ENCODE data around the gene TMEM247.

TMEM247 gene

GRCh38 chr2:46514738-46515137 is 35.4 kb downstream of the TMEM247 start:
- Histone ChIP-seq H3K18ac (ENCODE audit: low read depth in 1 of 2, low read length in 2 of 2) (no peak overlapping the region), H2AFZ (ENCODE audit: low read depth, low read length) (no peak overlapping the region), H3K9ac (ENCODE audit: low read length) (no peak overlapping the region), H4K8ac (ENCODE audit: low read length) (no peak overlapping the region), H3K14ac (ENCODE audit: low read length in 2 of 2) (no peak overlapping the region), H3K27ac (ENCODE audit: low read length, poor library complexity, severe bottlenecking) (no peak overlapping the region), H2BK5ac (ENCODE audit: low read depth, low read length, poor library complexity, severe bottlenecking) (no peak overlapping the region), H3K4me3 (ENCODE audit: insufficient read depth in 1 of 2, low read depth in 1 of 2, low read length in 2 of 2) (no peak overlapping the region), H3K9me3 (ENCODE audit: control insufficient read depth, low read length) (peaks cover 39% of the 10 kb centered on the region), H3K79me1 (replicated peaks; ENCODE audit: low read length, poor library complexity, severe bottlenecking) (no peaks in the 10 kb centered on the region), H3K23ac (ENCODE audit: low read length in 2 of 2) (no peak overlapping the region), H2BK15ac (ENCODE audit: low read depth, poor library complexity, severe bottlenecking) (no peak overlapping the region), H3K4me1 (ENCODE audit: control insufficient read depth, insufficient read depth, low read depth, low read length) (no peaks in the 10 kb centered on the region), H3K27me3 (ENCODE audit: control insufficient read depth in 1 of 2, insufficient read depth in 1 of 2, low read length in 2 of 2) (peaks cover 0 to 4% of the 10 kb centered on the region in 2 experiments), H2AK5ac (ENCODE audit: low read length, severe bottlenecking) (no peak overlapping the region), H3K4ac (ENCODE audit: low read depth in 1 of 2, low read length in 2 of 2) (no peak overlapping the region), H2BK120ac (ENCODE audit: low read depth, low read length) (no peak overlapping the region), H4K91ac (ENCODE audit: low read length) (no peak overlapping the region), H3K36me3 (ENCODE audit: control insufficient read depth in 1 of 2, insufficient read depth in 2 of 2, low read depth in 1 of 2, low read length in 2 of 2) (no peaks in the 10 kb centered on the region), H2BK12ac (ENCODE audit: low read length in 2 of 2) (no peak overlapping the region), H3K4me2 (ENCODE audit: low read length, poor library complexity, severe bottlenecking) (no peak overlapping the region)
- no peak for DNase-seq
- WGBS: no CpG with 5 or more reads among the region's 1 CpG

- H2BK120ac ChIP-seq (ENCODE audit: low read depth, low read length): no peak overlapping the region
- no peaks in the 10 kb centered on the region for H3K79me1 ChIP-seq (replicated peaks; ENCODE audit: low read length, poor library complexity, severe bottlenecking)
- H2BK15ac ChIP-seq (ENCODE audit: low read depth, poor library complexity, severe bottlenecking): no peak overlapping the region
- H3K4me3 ChIP-seq (ENCODE audit: insufficient read depth in 1 of 2, low read depth in 1 of 2, low read length in 2 of 2): no peak overlapping the region
- H3K9ac ChIP-seq (ENCODE audit: low read length): no peak overlapping the region
- no peak overlapping the region for H3K27ac ChIP-seq (ENCODE audit: low read length, poor library complexity, severe bottlenecking)
- no peak overlapping the region for H3K23ac ChIP-seq (ENCODE audit: low read length in 2 of 2)
- no peak for DNase-seq
- WGBS: 61% methylated on average over 1 of the region's 1 CpG
- H2AK5ac ChIP-seq (ENCODE audit: low read length, severe bottlenecking): no peak overlapping the region
- no peak overlapping the region for H4K91ac ChIP-seq (ENCODE audit: low read length)
- no peak overlapping the region for H4K8ac ChIP-seq (ENCODE audit: low read length)
- H3K18ac ChIP-seq (ENCODE audit: low read depth in 1 of 2, low read length in 2 of 2): no peak overlapping the region
- no peak overlapping the region for H2AFZ ChIP-seq (ENCODE audit: low read depth, low read length)
- H3K4ac ChIP-seq (ENCODE audit: low read depth in 1 of 2, low read length in 2 of 2): no peak overlapping the region
- H3K4me1 ChIP-seq (ENCODE audit: control insufficient read depth, insufficient read depth, low read depth, low read length): no peaks in the 10 kb centered on the region
- H2BK12ac ChIP-seq (ENCODE audit: low read length in 2 of 2): no peak overlapping the region
- H3K4me2 ChIP-seq (ENCODE audit: low read length, poor library complexity, severe bottlenecking): no peak overlapping the region
- H3K27me3 ChIP-seq (ENCODE audit: control insufficient read depth in 1 of 2, insufficient read depth in 1 of 2, low read length in 2 of 2): peaks cover 0 to 3% of the 10 kb centered on the region in 2 experiments
- no peak overlapping the region for H3K14ac ChIP-seq (ENCODE audit: low read length in 2 of 2)
- H3K36me3 ChIP-seq (ENCODE audit: control insufficient read depth in 1 of 2, insufficient read depth in 2 of 2, low read depth in 1 of 2, low read length in 2 of 2): no peaks in the 10 kb centered on the region
- no peak overlapping the region for H2BK5ac ChIP-seq (ENCODE audit: low read depth, low read length, poor library complexity, severe bottlenecking)
- H3K9me3 ChIP-seq (ENCODE audit: control insufficient read depth, low read length): peaks cover 38% of the 10 kb centered on the region
Measured at GRCh38 chr2:46517485-46517884, 38.1 kb downstream of the TMEM247 start.

- Histone ChIP-seq H4K8ac (ENCODE audit: low read length) (no peak overlapping the region), H4K91ac (ENCODE audit: low read length) (no peak overlapping the region), H3K9ac (ENCODE audit: low read length) (no peak overlapping the region), H3K36me3 (ENCODE audit: control insufficient read depth in 1 of 2, insufficient read depth in 2 of 2, low read depth in 1 of 2, low read length in 2 of 2) (no peaks in the 10 kb centered on the region), H2BK5ac (ENCODE audit: low read depth, low read length, poor library complexity, severe bottlenecking) (no peak overlapping the region), H3K27me3 (ENCODE audit: control insufficient read depth in 1 of 2, insufficient read depth in 1 of 2, low read length in 2 of 2) (no peaks in the 10 kb centered on the region), H3K9me3 (ENCODE audit: control insufficient read depth, low read length) (peaks cover 33% of the 10 kb centered on the region), H3K79me1 (replicated peaks; ENCODE audit: low read length, poor library complexity, severe bottlenecking) (no peaks in the 10 kb centered on the region), H2AFZ (ENCODE audit: low read depth, low read length) (no peak overlapping the region), H3K23ac (ENCODE audit: low read length in 2 of 2) (no peak overlapping the region), H3K27ac (ENCODE audit: low read length, poor library complexity, severe bottlenecking) (no peak overlapping the region), H3K4me3 (ENCODE audit: insufficient read depth in 1 of 2, low read depth in 1 of 2, low read length in 2 of 2) (no peak overlapping the region), H2BK12ac (ENCODE audit: low read length in 2 of 2) (no peak overlapping the region), H3K18ac (ENCODE audit: low read depth in 1 of 2, low read length in 2 of 2) (no peak overlapping the region), H3K4ac (ENCODE audit: low read depth in 1 of 2, low read length in 2 of 2) (no peak overlapping the region), H2BK120ac (ENCODE audit: low read depth, low read length) (no peak overlapping the region), H2AK5ac (ENCODE audit: low read length, severe bottlenecking) (no peak overlapping the region), H3K14ac (ENCODE audit: low read length in 2 of 2) (no peak overlapping the region), H2BK15ac (ENCODE audit: low read depth, poor library complexity, severe bottlenecking) (no peak overlapping the region), H3K4me1 (ENCODE audit: control insufficient read depth, insufficient read depth, low read depth, low read length) (no peaks in the 10 kb centered on the region), H3K4me2 (ENCODE audit: low read length, poor library complexity, severe bottlenecking) (no peak overlapping the region)
- no peak for DNase-seq
- 93% methylated on average over 7 of the region's 7 CpGs for WGBS
Measured at GRCh38 chr2:46518861-46519260, 39.5 kb downstream of the TMEM247 start.

- Histone ChIP-seq H3K4ac (ENCODE audit: low read depth in 1 of 2, low read length in 2 of 2) (no peak overlapping the region), H3K27me3 (ENCODE audit: control insufficient read depth in 1 of 2, insufficient read depth in 1 of 2, low read length in 2 of 2) (no peaks in the 10 kb centered on the region), H3K4me2 (ENCODE audit: low read length, poor library complexity, severe bottlenecking) (no peak overlapping the region), H2BK5ac (ENCODE audit: low read depth, low read length, poor library complexity, severe bottlenecking) (no peak overlapping the region), H2BK12ac (ENCODE audit: low read length in 2 of 2) (no peak overlapping the region), H3K14ac (ENCODE audit: low read length in 2 of 2) (no peak overlapping the region), H2BK15ac (ENCODE audit: low read depth, poor library complexity, severe bottlenecking) (no peak overlapping the region), H3K27ac (ENCODE audit: low read length, poor library complexity, severe bottlenecking) (no peak overlapping the region), H3K79me1 (replicated peaks; ENCODE audit: low read length, poor library complexity, severe bottlenecking) (no peaks in the 10 kb centered on the region), H3K18ac (ENCODE audit: low read depth in 1 of 2, low read length in 2 of 2) (no peak overlapping the region), H4K91ac (ENCODE audit: low read length) (no peak overlapping the region), H3K4me3 (ENCODE audit: insufficient read depth in 1 of 2, low read depth in 1 of 2, low read length in 2 of 2) (no peak overlapping the region), H2BK120ac (ENCODE audit: low read depth, low read length) (no peak overlapping the region), H3K23ac (ENCODE audit: low read length in 2 of 2) (no peak overlapping the region), H2AFZ (ENCODE audit: low read depth, low read length) (no peak overlapping the region), H2AK5ac (ENCODE audit: low read length, severe bottlenecking) (no peak overlapping the region), H3K9ac (ENCODE audit: low read length) (no peak overlapping the region), H3K9me3 (ENCODE audit: control insufficient read depth, low read length) (peaks cover 32% of the 10 kb centered on the region), H4K8ac (ENCODE audit: low read length) (no peak overlapping the region), H3K36me3 (ENCODE audit: control insufficient read depth in 1 of 2, insufficient read depth in 2 of 2, low read depth in 1 of 2, low read length in 2 of 2) (no peaks in the 10 kb centered on the region), H3K4me1 (ENCODE audit: control insufficient read depth, insufficient read depth, low read depth, low read length) (no peaks in the 10 kb centered on the region)
- WGBS: 96% methylated on average over 5 of the region's 7 CpGs
- DNase-seq: no peak
Measured at GRCh38 chr2:46519265-46519664, 39.9 kb downstream of the TMEM247 start.
